Measurements from ENCODE around the gene MTX2.
"Not testable (repeated sequence)": the region's sequence is repeated elsewhere in the genome, so short reads cannot be mapped to it uniquely, and the experiment has no call there.

The MTX2 gene

DNA sequence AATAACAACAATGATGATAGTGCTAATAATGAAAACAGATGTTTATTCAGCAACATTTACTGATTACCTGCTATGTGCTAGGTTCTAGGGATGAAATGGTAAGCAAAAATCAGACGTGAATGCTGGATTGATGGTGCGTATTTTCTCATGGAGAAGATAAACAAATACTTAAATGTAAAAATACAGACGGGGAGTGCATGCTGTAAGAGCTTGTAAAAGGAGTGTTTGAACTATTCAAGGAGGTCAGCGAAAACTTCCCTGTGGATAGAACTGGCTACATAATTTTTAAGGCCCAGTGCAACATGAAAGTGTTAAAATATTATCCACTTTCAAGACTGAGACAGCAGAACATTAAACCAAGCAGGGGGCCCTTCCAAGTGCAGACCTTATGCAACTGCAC is 22.1 kb downstream of the MTX2 start:
- no peak for DNase-seq

DNA sequence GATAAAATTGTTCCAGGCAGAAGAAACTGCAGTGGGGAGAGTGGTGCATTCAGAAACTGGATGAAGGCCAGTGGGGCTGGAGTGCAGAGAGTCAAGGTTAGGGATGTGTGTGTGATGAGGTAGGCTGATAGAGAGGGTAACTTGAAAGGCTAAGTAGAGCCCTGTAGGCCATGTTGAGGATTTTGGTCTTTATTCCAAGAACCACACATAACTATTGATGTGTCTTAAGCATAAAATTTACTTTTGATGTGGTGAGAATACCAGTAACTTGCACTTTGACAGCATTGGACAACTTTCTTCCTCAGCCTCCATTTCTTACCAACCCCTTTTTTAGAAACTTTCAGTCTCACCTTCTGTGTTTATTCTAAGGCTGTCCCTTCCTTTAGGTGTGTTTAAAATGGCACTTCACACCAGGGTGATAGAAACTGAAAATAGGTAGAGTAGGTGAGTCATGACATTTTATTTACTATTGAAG is 22.6 kb downstream of the MTX2 start:
- DNase-seq, result no peak

DNA sequence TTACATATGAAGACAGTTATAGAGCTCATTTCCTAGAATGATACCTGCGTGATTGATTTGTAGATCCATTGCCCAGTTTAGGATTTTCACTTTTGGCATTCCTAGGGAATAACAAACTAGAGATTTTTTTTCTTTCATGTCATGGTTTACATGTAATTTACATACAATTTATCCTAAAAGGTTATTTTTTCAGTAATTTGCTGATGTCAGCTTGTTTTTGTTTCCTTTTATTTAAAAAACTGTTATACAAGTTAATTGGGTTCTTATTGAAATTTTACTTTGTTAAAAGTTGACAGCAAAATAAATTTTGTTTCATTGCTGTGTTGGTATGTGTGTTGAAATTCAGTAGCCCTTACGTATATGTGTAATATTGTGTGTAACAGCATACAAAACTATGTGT is 23.4 kb downstream of the MTX2 start:
- DNase-seq, result no peak

DNA sequence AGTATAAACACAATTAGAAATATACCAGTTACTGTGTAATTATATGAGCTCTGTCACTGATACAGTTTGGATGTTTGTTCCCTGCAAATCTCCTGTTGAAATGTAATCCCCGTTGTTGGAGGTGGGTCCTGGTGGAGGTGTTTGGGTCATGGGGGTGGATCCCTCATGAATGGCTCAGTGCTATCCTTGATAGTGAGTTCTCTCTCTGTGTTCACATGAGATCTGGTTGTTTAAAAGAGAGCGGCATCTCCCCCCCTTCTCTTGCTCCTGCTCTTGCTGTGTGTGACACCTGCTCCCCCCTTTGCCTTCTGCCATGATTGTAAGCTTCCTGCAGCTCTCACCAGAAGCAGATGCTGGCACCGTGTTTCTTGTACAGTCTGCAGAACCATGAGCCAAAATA is 24.1 kb downstream of the MTX2 start:
- DNase-seq, result no peak

DNA sequence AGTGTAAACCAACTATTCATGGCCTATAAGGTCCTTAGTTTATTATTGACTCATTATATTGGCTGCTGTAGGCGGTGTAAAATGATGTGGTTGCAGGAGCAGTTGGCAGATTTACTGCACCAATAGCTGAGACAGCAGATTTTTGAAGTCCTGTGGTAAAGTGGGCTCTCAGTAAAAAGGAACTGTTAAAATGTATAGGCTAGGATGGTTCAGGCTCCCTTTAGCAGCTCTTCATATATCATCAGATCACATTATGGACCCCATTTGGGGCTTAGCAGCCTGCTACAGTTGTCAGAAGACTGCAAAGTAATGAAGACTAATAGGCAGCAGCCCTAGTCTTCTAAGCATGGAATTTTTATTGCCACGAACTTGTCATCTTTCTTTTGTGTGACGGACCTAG is 27.8 kb downstream of the MTX2 start:
- no peak for DNase-seq

DNA sequence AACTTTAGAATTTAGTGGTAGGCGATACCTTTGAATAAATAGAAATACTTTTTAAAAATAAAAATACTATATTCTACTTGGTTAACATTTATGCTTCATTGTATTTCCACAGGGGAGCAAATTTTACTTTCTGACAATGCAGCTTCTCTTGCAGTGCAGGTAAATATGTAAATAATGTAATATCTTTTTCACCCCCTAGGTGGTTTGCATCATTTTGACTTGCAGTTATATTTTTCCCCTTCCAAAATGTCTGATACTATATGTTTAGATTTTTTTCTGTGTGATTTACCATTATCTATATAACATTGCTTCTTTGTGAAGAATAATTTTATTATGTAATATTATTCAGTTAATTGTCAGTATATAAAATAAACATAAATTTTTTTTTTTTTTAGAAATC is 28.5 kb downstream of the MTX2 start:
- no peak for DNase-seq

DNA sequence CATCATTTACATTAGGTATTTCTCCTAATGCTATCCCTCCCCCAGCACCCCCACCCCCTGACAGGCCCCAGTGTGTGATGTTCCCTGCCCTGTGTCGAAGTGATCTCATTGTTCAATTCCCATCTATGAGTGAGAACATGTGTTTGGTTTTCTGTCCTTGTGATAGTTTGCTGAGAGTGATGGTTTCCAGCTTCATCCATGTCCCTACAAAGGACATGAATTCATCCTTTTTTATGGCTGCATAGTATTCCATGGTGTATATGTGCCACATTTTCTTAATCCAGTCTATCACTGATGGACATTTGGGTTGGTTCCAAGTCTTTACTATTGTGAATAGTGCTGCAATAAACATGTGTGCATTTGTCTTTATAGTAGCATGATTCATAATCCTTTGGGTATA is 36.8 kb downstream of the MTX2 start:
- DNase-seq, result not testable (repeated sequence)

DNA sequence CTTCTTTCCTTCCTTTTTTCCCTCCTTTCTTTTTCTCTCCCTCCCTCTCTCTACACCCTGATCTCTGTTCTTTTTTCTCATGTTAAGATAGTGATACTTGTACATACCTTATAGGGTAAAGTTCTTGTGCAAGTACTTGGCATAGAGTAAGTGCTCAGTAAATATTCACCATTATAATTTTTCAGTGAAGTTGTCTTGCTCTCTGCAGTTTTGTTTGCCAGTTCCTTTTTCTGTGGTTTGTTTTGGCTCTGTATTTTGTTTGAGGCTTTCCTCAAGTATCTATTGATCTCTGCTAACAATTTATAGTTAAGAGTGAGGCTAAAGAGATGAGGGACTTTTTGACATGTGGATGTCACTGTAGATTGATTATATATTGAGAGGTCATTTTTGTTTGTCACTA is 48.0 kb downstream of the MTX2 start:
- no peak for DNase-seq

DNA sequence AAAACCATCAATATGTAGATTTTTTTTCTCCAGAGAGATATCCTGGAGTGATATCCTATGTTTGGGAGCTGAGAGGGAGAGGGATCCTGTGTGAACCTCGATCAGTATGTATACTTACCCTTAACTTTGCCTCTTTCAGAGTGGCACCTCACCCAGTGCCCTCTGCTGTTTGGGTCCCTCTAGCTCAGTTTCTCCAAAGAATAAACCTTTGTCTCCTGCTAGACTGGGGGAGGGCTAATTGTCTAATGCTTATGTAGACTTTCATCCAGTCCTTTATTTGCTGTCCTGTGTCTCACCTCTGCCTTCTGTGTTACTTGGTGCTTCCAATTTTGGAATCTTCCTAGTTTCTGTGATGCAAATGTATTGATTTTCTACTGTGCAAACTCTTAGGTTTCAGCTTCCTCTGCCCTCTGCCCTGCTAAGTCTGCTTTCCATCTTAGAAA is 48.4 kb downstream of the MTX2 start:
- no peak for DNase-seq

DNA sequence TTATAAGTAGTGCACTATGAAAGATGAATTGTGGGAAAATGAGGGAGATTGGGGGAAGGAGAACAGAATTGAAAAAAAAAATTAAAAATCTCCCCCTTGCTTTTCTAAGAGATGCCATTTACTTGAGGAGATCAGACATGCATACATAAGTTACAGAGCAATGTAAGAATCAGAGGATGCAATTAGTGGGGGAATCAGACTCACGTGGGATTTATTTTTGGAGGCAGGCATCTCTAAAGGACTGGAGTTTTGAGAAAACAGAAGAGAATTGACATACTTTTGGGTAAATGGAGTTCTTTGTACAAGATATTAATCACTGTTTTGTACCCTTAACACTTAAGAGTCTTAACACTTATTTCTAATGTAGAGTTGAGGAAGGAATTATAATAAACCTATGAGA is 52.7 kb downstream of the MTX2 start:
- DNase-seq, result no peak

DNA sequence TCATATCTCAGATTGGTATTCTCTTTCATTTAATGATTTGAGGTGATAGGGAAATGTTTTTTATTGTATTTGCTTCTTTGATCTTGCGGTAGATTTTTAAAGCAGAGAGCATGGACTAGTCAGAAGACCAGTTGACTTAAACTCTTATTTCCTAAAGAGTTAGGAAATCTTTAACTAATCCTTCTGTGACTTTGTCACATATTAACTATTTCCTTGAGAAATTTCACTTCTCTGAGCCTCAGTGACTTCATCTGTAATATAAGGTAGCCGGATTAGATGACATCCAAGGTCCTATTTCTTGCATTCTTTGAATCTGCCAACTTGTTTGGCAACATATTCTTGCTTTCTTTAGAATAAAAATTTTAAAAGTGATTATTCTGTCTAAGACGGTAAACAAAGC is 55.6 kb downstream of the MTX2 start:
- DNase-seq, result no peak

DNA sequence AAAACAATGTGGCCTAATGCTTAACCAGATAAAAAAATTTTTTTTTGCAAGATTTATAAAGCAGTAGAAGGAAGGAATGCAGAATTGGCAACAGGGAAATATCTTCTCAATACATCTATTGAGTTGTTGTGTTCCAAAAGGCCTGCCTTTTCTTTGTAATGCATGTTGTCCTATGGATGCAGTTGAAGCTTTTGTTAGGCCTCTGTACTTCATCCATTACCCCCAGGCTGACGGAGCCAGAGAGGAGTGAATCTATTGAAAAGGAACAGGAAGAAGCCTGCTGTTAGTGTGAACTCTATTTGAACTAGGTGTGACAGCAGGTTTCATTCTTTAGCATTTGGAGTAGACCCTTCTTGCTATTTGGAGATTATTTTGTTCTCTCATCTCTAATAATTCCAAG is 56.5 kb downstream of the MTX2 start:
- peak; percentile 76 to 79 for DNase-seq

DNA sequence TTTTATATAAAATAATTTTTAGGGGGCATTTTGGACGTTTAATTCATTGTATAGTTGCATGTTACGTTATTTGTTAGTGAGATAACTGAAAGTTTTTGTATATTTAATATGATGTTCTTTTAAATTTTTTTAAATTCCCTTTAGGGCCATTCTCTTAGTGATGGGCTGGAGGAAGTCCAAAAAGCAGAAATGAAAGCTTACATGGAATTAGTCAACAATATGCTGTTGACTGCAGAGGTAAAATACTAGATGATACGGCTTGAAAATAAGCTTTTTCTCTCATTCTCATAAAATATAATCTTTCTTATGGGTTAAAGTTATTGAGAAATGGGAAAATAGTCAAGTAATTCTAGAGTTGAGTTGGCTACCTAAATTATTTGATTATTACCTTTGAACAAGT is 58.9 kb downstream of the MTX2 start:
- no peak for DNase-seq

DNA sequence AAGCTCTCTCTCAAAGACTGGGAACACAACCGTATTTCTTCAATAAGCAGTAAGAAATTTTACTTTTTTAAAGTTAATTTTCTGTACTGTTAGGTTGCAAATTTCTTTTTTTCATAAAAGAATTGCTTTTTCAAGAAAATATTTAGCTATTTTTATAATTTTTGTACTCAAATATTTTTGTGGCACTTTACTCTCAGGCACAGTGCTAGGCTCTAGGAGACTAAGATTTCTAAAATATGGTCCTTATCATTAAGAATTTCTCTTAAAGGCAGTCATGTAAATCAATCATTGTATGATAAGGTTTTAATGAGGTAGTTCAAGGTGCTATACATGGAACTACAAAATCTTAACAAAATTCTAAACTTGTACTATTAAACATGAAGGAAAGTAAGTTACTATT is 61.4 kb downstream of the MTX2 start:
- DNase-seq, result no peak

DNA sequence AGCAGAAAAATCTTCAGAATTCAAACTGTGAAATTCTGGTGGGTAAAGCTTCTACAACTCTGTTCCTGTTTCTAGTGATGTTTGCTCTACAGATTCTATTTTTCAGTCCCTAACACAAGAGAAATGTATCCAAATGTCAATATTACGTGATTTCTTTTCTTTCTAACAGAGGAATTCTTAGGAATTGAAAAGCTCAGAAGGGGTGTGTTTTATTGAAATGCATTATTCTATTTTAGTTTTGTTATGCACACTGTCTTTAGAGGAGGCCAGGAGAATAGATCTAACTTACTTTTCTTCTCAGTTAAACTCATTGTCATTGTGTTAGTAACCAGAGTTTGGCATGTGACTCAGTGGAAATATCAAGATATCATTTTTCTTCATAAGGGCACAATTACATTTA is 62.4 kb downstream of the MTX2 start:
- no peak for DNase-seq

DNA sequence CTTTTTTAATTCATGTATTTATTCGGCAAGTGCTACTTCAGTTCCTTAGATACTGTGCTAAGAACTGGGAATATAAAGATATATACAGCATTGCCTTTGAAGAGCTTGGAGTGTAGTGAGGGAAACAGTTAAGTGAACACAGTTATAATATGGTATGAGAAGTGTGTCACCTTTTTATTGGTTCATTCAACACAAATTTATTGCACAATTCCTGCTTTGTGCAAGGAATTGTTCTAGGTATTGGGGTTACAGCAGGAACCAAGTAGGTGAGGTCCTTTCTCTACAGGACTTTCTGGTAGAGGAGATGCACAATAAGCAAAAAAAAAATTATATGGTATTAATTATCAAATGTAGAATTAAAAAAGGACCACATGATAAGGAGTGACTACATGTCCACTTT is 65.5 kb downstream of the MTX2 start:
- no peak for DNase-seq

DNA sequence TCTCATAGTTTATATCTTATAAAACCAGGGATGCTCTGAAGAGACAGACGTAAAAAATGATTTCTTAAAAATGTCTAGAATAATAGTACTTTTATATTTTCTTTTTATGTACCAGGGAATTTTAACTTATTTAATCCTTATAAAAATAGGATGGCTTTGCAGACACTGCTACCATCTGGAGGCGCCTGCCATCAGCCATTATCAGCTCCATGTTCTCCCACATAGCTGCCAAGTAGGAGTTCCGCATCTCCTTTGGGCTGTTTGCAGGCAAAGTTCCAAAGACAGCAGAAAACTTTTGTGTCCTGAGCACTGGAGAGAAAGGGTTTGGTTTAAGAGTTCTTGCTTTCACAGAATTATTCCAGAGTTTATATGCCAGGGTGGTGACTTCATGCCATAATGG is 69.2 kb downstream of the MTX2 start:
- DNase-seq, result no peak

DNA sequence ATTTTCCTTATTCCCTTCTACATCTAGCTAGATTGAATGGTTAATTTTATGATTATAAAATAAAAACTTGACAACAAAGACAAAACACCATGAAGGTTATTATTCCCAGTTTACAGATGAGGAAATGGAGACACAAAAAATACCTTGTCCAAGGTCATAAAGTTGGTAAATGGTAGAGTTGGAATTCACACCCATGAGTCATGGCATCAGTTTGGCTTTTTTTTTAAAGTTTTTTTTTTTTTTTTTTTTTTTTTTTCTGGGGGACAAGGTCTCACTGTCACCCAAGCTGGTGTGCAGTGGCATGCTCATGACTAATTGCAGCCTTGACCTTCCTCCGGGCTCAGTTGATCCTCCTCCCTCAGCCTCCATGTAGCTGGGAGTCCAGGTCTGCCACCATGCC is 70.0 kb downstream of the MTX2 start:
- DNase-seq, result no peak

DNA sequence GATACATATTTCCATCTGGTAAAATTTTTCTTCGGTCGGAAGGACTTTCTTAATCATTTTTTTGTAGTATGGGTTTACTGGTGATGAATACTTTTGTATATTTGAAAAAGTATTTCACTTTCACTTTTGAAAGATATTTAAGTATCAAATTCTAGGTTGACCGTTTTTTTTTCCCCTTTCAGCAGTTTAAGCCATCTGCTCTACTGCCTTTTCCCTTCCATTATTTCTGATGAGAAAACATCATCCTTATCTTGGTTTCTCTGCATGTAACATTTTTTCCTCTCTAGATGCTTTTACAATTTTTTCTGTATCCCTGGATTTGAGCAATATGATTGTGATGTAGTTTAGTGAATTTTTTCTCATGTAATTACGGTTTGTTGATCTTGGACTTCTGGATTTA is 87.0 kb downstream of the MTX2 start:
- no peak for DNase-seq

DNA sequence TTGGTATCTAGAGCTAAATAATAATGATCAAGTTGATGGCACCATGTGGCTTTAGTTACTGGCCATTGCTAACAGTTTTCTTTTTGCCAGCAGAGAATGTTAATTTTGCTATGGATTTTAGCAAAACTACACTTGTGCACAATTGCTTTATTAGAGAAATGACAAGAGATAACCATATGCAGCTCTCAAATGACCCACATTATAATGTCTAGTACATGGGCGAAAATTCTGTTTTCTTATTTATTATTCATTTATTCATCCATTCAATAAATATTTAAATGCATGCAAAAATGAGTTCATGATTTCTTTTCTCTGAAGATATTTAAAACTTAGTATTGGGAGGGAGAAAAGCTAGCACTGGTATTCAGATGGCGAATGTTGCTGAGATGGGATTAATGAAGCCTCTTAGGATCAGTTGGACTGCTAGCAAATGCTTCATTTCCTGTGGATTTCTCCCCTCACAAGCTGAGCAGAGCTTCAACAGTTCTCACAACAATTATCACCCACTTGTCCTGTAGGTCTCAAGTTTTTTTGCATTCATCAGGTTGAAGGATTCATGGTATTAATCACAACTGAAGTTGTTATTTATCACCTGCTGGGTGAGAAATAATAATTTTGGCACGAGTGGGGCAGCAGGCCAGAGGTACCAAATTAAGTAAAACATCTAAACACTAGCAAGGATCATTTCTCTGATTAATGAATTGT is 95.2 kb downstream of the MTX2 start:
- DNase-seq, result no peak

DNA sequence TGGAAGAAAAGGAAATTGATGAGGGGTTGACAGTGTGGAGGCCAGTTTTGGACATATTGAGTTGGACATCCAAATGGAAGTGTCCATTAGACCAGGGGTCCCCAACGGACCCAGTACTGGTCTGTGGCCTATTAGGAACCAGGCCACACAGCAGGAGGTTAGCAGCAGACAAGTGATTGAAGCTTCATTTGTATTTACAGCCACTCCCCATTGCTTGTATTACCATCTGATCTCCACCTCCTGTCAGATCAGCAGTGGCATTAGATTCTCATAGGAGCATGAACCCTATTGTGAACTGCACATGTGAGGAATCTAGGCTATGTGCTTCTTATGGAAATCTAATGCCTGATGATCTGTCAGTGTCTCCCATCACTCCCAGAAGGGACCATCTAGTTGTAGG is 99.1 kb downstream of the MTX2 start:
- DNase-seq, result no peak

DNA sequence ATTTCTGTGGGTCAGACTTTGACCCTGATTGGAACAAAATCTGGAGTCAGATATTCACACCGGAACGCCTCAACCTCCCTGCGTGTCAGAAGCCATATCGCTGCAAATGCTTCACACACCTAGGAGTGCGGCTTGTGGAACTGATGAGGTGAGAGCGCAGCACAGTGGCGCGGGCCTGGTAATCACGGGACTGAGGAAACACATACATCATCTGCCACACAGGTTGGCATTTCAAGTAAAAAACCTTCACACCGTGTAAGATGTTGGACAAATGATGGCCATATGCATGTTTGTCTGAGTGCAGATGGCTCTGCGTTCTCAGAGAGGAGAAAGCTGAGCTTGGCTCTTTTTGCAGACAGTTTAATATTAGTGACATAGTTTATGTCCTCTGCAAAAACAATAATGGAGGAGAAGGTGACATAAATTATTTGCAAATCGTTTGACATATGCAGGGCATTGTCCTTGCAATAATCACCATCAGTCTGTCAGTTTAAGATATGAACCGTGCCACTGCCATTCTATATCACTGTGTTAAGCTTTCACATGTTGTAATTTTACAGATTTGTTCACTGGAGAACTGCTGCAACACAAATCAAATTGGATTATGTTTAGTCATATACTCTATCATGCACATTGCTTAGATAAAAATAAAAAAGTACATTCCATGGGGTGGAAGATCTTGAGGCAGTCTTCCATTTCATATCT is 101.4 kb downstream of the MTX2 start:
- no peak for DNase-seq

DNA sequence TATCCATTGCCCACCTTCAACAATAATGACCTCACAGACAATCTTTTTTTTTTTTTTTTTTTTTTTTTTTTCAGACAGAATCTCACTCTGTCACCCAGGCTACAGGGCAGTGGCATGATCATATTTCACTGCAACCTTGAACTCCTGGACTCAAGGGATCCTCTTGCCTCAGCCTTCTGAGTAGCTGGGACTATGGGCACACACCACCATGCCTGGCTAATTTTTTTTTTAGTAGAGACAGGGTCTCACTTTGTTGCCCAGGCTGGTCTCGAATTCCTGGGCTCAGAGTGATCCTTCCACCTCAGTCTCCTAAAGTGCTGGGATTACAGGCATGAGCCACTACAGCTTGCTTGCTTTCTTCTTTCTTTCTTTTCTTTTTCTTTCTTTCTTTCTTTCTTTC is 103.9 kb downstream of the MTX2 start:
- DNase-seq, result not testable (repeated sequence)

DNA sequence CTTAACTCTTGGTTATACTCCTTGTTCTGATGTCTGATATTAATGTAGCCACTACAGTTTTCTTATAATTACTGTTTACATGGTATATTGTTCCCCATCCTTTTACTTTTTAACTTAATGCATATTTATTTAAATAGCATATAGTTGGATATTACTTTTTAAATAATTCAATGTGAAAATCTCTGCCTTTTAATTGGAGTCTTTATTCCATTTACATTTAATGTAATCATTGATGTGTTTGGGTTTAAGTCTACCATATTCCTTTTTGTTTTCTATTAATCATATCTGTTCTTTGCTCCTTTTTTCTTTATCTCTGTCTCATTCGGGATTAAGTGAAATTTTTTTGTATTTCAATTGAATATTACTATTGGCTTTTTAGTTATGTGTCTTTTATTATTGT is 109.1 kb downstream of the MTX2 start:
- no peak for DNase-seq

DNA sequence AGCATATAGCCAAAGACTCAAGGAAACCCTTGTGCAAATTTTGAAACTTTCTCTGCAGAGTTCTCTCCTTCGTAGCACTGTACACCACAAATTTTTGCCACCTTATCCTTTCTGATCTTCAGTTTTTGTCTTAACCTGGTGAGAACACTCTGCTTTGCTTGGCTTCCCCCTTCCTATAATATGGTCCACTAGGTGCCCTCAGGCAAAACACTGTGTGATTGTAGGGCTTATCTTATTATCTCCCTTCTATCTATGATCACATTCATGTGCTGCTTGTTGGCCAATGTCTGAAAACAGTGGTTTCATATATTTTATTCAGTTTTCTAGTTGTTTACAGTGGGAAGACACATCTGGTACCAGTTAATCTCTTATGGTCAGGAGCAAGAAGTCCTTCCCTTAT is 111.1 kb downstream of the MTX2 start:
- DNase-seq, result no peak

Data from NCI-H1930 (cell line).